Endothelial cell of umbilical vein (primary cell): ENCODE results near the gene KLHL36. TPM values are rescaled to one million over a fixed set of nuclear protein-coding genes. Genes with fewer than 3 reads are reported as not detected.

Experiments
- BruUV-seq: library from RNA; stranded (reverse); fragments of 400-500 nt; replicated peaks from 2 replicates; lab custom pipeline; 2021; lab: Mats Ljungman, UMichigan
- CTCF ChIA-PET: fragments of 300-600, 350-600 bp; sonication (Branson Sonifier 250); formaldehyde crosslinking; loops from one replicate; lab custom pipeline; 2021; ENCODE audit warnings: antibody characterized with exemption, inconsistent platforms; lab: Charles Lee
- POLR2A ChIA-PET: fragments of 300-600, 350-600 bp; sonication (Branson Sonifier 250); formaldehyde crosslinking; loops from one replicate; lab custom pipeline; 2021; ENCODE audit warnings: antibody characterized with exemption, inconsistent platforms; lab: Charles Lee
- DNase-seq: peaks from one replicate; pipeline ENCODE4 v3.0.0-alpha.2; 2011; ENCODE audit warnings: low read depth, low spot score
- FAIRE-seq: peaks from 2 replicates; lab custom pipeline; 2011; peaks lifted over from hg19 to GRCh38; lab: Jason Lieb, UNC
- H2AFZ ChIP-seq: 2 replicates; pipeline ENCODE4 v1.6.0; 2012; ENCODE audit warnings: low read depth, low read length, control low read depth, inconsistent platforms
- H3K27ac ChIP-seq: 2 replicates; pipeline ENCODE4 v1.5.1; 2011; ENCODE audit warnings: low read depth, mild to moderate bottlenecking, control low read depth, low read length, moderate library complexity; ENCODE audit not compliant: insufficient read depth
- H3K27me3 ChIP-seq, 2 experiments: 2 replicates each; pipeline versions ENCODE4 v1.6.0 to v1.6.1; 2011; ENCODE audit warnings: low read length in 2 of 2, mixed read lengths in 1 of 2; ENCODE audit not compliant: control insufficient read depth in 2 of 2, insufficient read depth in 2 of 2
- H3K36me3 ChIP-seq, 2 experiments: 2 replicates in 1 of 2; 3 replicates in 1 of 2; pipeline ENCODE4 v1.5.1; 2011; ENCODE audit warnings: low read length in 2 of 2, mild to moderate bottlenecking in 1 of 2, moderate library complexity in 1 of 2; ENCODE audit not compliant: control insufficient read depth in 2 of 2, insufficient read depth in 2 of 2; ENCODE audit errors: extremely low read depth in 1 of 2
- H3K4me1 ChIP-seq: 3 replicates; pipeline ENCODE4 v1.5.1; 2011; ENCODE audit warnings: mild to moderate bottlenecking, low read length; ENCODE audit not compliant: control insufficient read depth, insufficient read depth; ENCODE audit errors: extremely low read depth
- H3K4me2 ChIP-seq: 2 replicates; pipeline ENCODE4 v1.6.1; 2011; ENCODE audit warnings: low read length, control low read depth, mixed read lengths; ENCODE audit not compliant: insufficient read depth
- H3K4me3 ChIP-seq, 3 experiments: fragments of 200-600 bp in 1 of 3; sonication (generic), shearing (Covaris generic) in 1 of 3; replicated peaks in 1 of 3; 2 replicates each; pipeline ENCODE4 v1.5.1; 2011 to 2016; ENCODE audit warnings: control low read depth in 3 of 3, low read length in 3 of 3, mild to moderate bottlenecking in 2 of 3, inconsistent platforms in 1 of 3, low read depth in 1 of 3, moderate library complexity in 1 of 3; ENCODE audit not compliant: insufficient read depth in 1 of 3
- H3K79me2 ChIP-seq: 2 replicates; pipeline ENCODE4 v1.6.0; 2012; ENCODE audit warnings: low read length, inconsistent platforms; ENCODE audit not compliant: control insufficient read depth, insufficient read depth
- H3K9ac ChIP-seq: replicated peaks from 2 replicates; pipeline ENCODE3; 2011; ENCODE audit warnings: low read length, control low read depth; ENCODE audit not compliant: insufficient read depth; ENCODE audit errors: extremely low read depth
- H3K9me1 ChIP-seq: replicated peaks from 3 replicates; pipeline ENCODE4 v1.6.0; 2011; ENCODE audit warnings: mild to moderate bottlenecking, low read length; ENCODE audit not compliant: control insufficient read depth, insufficient read depth; ENCODE audit errors: extremely low read depth
- H3K9me3 ChIP-seq: replicated peaks from 2 replicates; pipeline ENCODE4 v1.5.1; 2012; ENCODE audit warnings: low read length, inconsistent platforms; ENCODE audit not compliant: control insufficient read depth, insufficient read depth
- H4K20me1 ChIP-seq: replicated peaks from 2 replicates; pipeline ENCODE3; 2011; ENCODE audit warnings: mild to moderate bottlenecking, low read length; ENCODE audit not compliant: control insufficient read depth, insufficient read depth; ENCODE audit errors: extremely low read depth
- EZH2 ChIP-seq: IDR thresholded peaks from 2 replicates; pipeline ENCODE4 v1.6.1; 2012; ENCODE audit warnings: borderline replicate concordance, low read depth, mild to moderate bottlenecking, moderate library complexity, low read length, inconsistent platforms; ENCODE audit not compliant: severe bottlenecking
- FOS ChIP-seq: IDR thresholded peaks from 2 replicates; pipeline ENCODE4 v1.6.1; 2011; ENCODE audit warnings: mild to moderate bottlenecking, low read length, moderate library complexity, borderline replicate concordance; ENCODE audit not compliant: insufficient read depth
- GATA2 ChIP-seq: IDR thresholded peaks from 2 replicates; pipeline ENCODE4 v1.7.0; 2011; ENCODE audit warnings: low read depth, mild to moderate bottlenecking, moderate library complexity, mixed read lengths, low read length; ENCODE audit not compliant: insufficient read length, insufficient read depth
- JUN ChIP-seq: IDR thresholded peaks from 2 replicates; pipeline ENCODE4 v1.6.1; 2011; ENCODE audit warnings: borderline replicate concordance, low read depth; ENCODE audit not compliant: insufficient read length, insufficient read depth
- MYC ChIP-seq: IDR thresholded peaks from one replicate; pipeline ENCODE4 v1.6.1; 2011; ENCODE audit warnings: mild to moderate bottlenecking, low read depth, low read length
- POLR2A ChIP-seq: IDR thresholded peaks from 2 replicates; pipeline ENCODE4 v1.6.1; 2012; ENCODE audit warnings: low read depth, mild to moderate bottlenecking, control low read depth, low read length
- POLR2AphosphoS5 ChIP-seq: IDR thresholded peaks from 2 replicates; pipeline ENCODE4 v1.6.1; 2012; ENCODE audit warnings: low read depth, mild to moderate bottlenecking, control low read depth, low read length, moderate library complexity; ENCODE audit not compliant: insufficient read depth
- dilution Hi-C: fragments of 300-500 bp; cut with MboI; formaldehyde crosslinking; loops from one replicate; pipeline ENCODE4 v1.15.0; 2019; ENCODE audit warnings: low sequenced_read_pairs; ENCODE audit not compliant: extremely low pct_ligation_motif_present
- intact Hi-C: fragments of 100-400 bp; cut with micrococcal nuclease; formaldehyde crosslinking; loops from one replicate; pipeline ENCODE4 v1.10.0; 2022
- polyA plus RNA-seq, 4 experiments: library from polyadenylated mRNA; depleted of rRNA in 3 of 4; stranded (reverse) in 3 of 4; unstranded in 1 of 4; fragments of >200 nt; gene quantifications; 2 replicates each; pipeline versions ENCODE4 v1.2.1 to v1.2.3, GENCODE V29; 2011 to 2012; ENCODE audit warnings: missing spikeins in 1 of 4
- total RNA-seq: library from RNA; stranded (reverse); gene quantifications from 2 replicates; pipeline ENCODE4 v1.2.3, GENCODE V29; 2021
- TF ChIP-seq, protein P1 (sequence below): IDR thresholded peaks from 2 replicates; pipeline ENCODE4 v1.6.1; 2011; ENCODE audit not compliant: insufficient read depth, insufficient read length
- TF ChIP-seq, protein P2 (sequence below), 2 donors: IDR thresholded peaks; 1 replicate in 1 of 2; 2 replicates in 1 of 2; pipeline ENCODE4 v1.5.1; 2011; ENCODE audit warnings: low read length in 2 of 2, mild to moderate bottlenecking in 2 of 2, moderate library complexity in 2 of 2, control low read depth in 1 of 2, inconsistent platforms in 1 of 2, low read depth in 1 of 2; ENCODE audit not compliant: insufficient read depth in 1 of 2; ENCODE audit errors: extremely low read depth in 1 of 2

KLHL36 gene
- total and polyA plus RNA-seq, 2 donors (not counting 3 experiments of a cell fraction or from before 2014, with no cell fraction given), result 31.3 to 38.8 TPM

DNA sequence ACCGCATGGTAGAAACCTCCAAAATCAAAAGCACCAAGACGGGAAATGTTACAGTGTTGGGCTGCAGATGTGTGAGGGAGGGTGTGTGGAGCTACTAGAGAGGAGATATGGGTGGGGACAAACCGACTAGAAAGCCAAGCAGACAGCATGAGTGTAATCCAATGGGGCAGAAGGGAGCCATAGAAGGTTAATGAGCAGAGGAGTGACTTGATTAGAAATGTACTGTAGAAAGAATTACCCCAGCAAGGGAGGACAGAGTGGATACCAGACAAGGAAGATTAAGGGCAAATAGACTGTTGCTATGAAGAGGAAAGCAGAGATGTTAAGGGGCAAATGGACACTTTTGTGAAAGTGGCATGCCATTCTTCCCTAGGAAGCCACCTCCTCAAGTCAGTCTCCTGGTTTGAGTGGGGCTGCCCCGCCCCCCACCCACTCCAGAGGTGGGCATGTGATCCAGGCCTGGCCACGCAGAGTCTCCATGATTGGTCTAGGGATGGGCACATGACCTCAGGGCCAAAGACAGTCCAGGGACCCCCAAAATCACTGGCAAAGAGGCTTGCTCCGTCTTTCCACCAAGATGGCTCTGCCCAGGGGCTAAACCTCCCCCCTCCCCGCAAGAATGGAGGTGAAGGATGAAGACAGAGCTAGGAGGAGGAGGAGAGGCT, 34.8 kb upstream of the KLHL36 start:
- DNase-seq (no peak), FAIRE-seq (no peak)
- Histone ChIP-seq H3K9me3 (no peaks in the 10 kb centered on the region), H3K27ac (no peak overlapping the region), H3K4me1 (peaks cover 21% of the 10 kb centered on the region), H3K79me2 (peaks cover 75% of the 10 kb centered on the region), H4K20me1 (no peaks in the 10 kb centered on the region), H3K4me3 (no peak overlapping the region), H3K9ac (no peak overlapping the region), H3K4me2 (no peak overlapping the region), H3K36me3 (peaks cover 0 to 2% of the 10 kb centered on the region in 2 experiments), H2AFZ (no peak overlapping the region), H3K9me1 (no peaks in the 10 kb centered on the region), H3K27me3 (no peaks in the 10 kb centered on the region)
- ChIA-PET POLR2A (no interaction called here), CTCF (interaction anchor here (1.1 kb wide), 1 partner anchor 99 kb away, joined by 3 read pairs; no protein-coding TSS in a partner anchor)
- BruUV-seq, result no TSS peak
- dilution Hi-C loops (loop anchor here (25.0 kb wide), 1 partner anchor 101 kb away; the partner anchor contains the start of gene MEAK7), intact Hi-C loops (no loop called here)
- TF ChIP-seq EZH2, result no peak
- no peak for TF ChIP-seq MYC
- TF ChIP-seq GATA2, result no peak
- no peak for TF ChIP-seq JUN
- TF ChIP-seq, protein P1, sequence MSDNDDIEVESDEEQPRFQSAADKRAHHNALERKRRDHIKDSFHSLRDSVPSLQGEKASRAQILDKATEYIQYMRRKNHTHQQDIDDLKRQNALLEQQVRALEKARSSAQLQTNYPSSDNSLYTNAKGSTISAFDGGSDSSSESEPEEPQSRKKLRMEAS, result no peak
- no peak for TF ChIP-seq POLR2AphosphoS5
- no peak for TF ChIP-seq FOS
- TF ChIP-seq POLR2A, result no peak
- TF ChIP-seq, protein P2, sequence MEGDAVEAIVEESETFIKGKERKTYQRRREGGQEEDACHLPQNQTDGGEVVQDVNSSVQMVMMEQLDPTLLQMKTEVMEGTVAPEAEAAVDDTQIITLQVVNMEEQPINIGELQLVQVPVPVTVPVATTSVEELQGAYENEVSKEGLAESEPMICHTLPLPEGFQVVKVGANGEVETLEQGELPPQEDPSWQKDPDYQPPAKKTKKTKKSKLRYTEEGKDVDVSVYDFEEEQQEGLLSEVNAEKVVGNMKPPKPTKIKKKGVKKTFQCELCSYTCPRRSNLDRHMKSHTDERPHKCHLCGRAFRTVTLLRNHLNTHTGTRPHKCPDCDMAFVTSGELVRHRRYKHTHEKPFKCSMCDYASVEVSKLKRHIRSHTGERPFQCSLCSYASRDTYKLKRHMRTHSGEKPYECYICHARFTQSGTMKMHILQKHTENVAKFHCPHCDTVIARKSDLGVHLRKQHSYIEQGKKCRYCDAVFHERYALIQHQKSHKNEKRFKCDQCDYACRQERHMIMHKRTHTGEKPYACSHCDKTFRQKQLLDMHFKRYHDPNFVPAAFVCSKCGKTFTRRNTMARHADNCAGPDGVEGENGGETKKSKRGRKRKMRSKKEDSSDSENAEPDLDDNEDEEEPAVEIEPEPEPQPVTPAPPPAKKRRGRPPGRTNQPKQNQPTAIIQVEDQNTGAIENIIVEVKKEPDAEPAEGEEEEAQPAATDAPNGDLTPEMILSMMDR (IDR thresholded peaks at IDR 0.05; ENCODE audit: extremely low read depth in 1 of 2, insufficient read depth in 1 of 2, low read depth in 1 of 2, low read length in 2 of 2), result no peak
